ENCODE results near the gene CYSTM1. TPM values are rescaled to one million over a fixed set of nuclear protein-coding genes. Genes with fewer than 3 reads are reported as not detected.

The CYSTM1 gene
- total and polyA plus RNA-seq, 2 of the 8 experiments (the other 6 are each of a cell fraction or from before 2014, with no cell fraction given) = 25.0 to 47.8 TPM

DNA sequence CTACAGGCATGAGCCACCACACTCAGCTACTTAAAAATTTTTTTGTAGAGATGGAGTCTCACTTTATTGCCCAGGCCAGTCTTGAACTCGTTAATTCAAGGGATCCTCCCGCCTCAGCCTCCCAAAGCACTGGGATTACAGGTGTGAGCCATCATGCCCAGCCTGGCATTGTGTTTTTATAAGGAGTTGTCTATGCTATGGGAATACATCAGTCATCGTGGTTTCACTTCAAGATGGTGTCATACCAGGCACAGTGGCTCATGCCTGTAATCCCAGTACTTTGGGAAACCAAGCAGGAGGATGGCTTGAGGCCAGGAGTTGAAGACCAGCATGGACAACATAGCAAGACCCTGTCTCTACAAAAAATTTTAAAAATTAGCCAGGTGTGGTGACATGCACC lies 49.7 kb downstream of the CYSTM1 start:
- FAIRE-seq (no peak), DNase-seq (ENCODE audit: low read depth in 1 of 2, low spot score in 2 of 2) (no peak)
- Histone ChIP-seq H2AFZ (ENCODE audit: low read length) (no peak overlapping the region), H3K4ac (replicated peaks; ENCODE audit: insufficient read length, low read depth, low read length) (no peak overlapping the region), H3K4me1 (replicated peaks in 1 of 4; ENCODE audit: control insufficient read depth in 3 of 4, insufficient read depth in 4 of 4, low read length in 3 of 4) (no peaks in the 10 kb centered on the region), H3K4me3 (ENCODE audit: extremely low read depth in 1 of 4, insufficient read depth in 2 of 4, low read depth in 3 of 4, low read length in 4 of 4) (no peak overlapping the region), H3K79me2 (ENCODE audit: control insufficient read depth in 1 of 2, insufficient read depth in 2 of 2, low read length in 2 of 2) (no peaks in the 10 kb centered on the region), H3K9me3 (ENCODE audit: insufficient read depth in 2 of 2, low read depth in 1 of 2, low read length in 1 of 2) (no peaks in the 10 kb centered on the region), H2BK15ac (ENCODE audit: low read length) (no peak overlapping the region), H3K56ac (replicated peaks; ENCODE audit: insufficient read length, low read depth, low read length) (no peak overlapping the region), H4K20me1 (replicated peaks in 1 of 2; ENCODE audit: control insufficient read depth in 1 of 2, insufficient read depth in 2 of 2, low read length in 2 of 2) (no peaks in the 10 kb centered on the region), H3K9ac (replicated peaks in 1 of 4; ENCODE audit: extremely low read depth in 1 of 4, low read depth in 3 of 4, low read length in 3 of 4) (no peak overlapping the region), H3K23ac (ENCODE audit: insufficient read length) (no peak overlapping the region), H3K27me3 (replicated peaks in 1 of 4; ENCODE audit: control insufficient read depth in 3 of 4, extremely low read depth in 1 of 4, insufficient read depth in 3 of 4, low read length in 3 of 4) (no peaks in the 10 kb centered on the region; a peak in 1 of 7 replicates), H3K18ac (ENCODE audit: extremely low read depth, low read length) (no peak overlapping the region), H3K14ac (ENCODE audit: insufficient read length) (no peak overlapping the region), H2AK5ac (ENCODE audit: low read depth, low read length) (no peak overlapping the region), H2BK5ac (ENCODE audit: low read depth, low read length) (no peak overlapping the region), H2BK12ac (ENCODE audit: low read depth, low read length) (no peak overlapping the region), H3K27ac (ENCODE audit: low read depth, low read length) (no peak overlapping the region), H3K23me2 (ENCODE audit: low read depth, low read length) (no peaks in the 10 kb centered on the region), H2BK20ac (ENCODE audit: low read length) (no peak overlapping the region), H4K8ac (ENCODE audit: extremely low read depth, insufficient read depth, low read length) (no peak overlapping the region), H4K5ac (ENCODE audit: insufficient read length, low read depth, low read length) (no peak overlapping the region), H3K4me2 (ENCODE audit: insufficient read depth in 1 of 2, low read depth in 2 of 2, low read length in 2 of 2) (no peak overlapping the region), H2BK120ac (replicated peaks; ENCODE audit: low read depth, low read length) (no peak overlapping the region), H3K36me3 (ENCODE audit: control insufficient read depth in 2 of 4, insufficient read depth in 4 of 4, low read length in 3 of 4) (no peaks in the 10 kb centered on the region), H3K79me1 (ENCODE audit: low read depth, low read length) (no peaks in the 10 kb centered on the region), H4K91ac (replicated peaks; ENCODE audit: insufficient read length, low read length) (no peak overlapping the region)
- ChIA-PET CTCF (ENCODE audit: partially characterized antibody) (interaction anchor here (0.6 to 2.3 kb wide), 8 partner anchors 10 to 418 kb away, joined by 3 to 9 read pairs (median 4); no protein-coding TSS in a partner anchor), POLR2A (ENCODE audit: partially characterized antibody) (no interaction called here)
- 83% methylated on average over 3 of the region's 3 CpGs; no CpG with 5 or more reads in 1 of the 2 experiments for WGBS, 2 experiments (ENCODE audit: extremely low coverage in 1 of 2, insufficient coverage in 1 of 2, insufficient read length in 1 of 2, insufficient replicate concordance in 2 of 2, low coverage in 1 of 2, low lambda C conversion rate in 2 of 2, missing lambda C conversion rate in 1 of 2)
- no peak for TF ChIP-seq JUN (IDR thresholded peaks at IDR 0.05; ENCODE audit: low read depth, low read length)
- TF ChIP-seq SP2 (IDR thresholded peaks at IDR 0.05; ENCODE audit: low read length) = no peak
- TF ChIP-seq BRCA1 (IDR thresholded peaks at IDR 0.05; ENCODE audit: low read depth, low read length) = no peak
- TF ChIP-seq RBBP5 (IDR thresholded peaks at IDR 0.05; ENCODE audit: borderline replicate concordance, low read depth, low read length) = no peak
- no peak for TF ChIP-seq BCL11A (IDR thresholded peaks at IDR 0.05; ENCODE audit: low read depth in 2 of 2, low read length in 2 of 2)

Data from H1 (cell line).